ENCODE results near the gene SEMA3D. TPM values are rescaled to one million over a fixed set of nuclear protein-coding genes. Genes with fewer than 3 reads are reported as not detected.

SEMA3D gene
- total and polyA plus RNA-seq, 2 donors (not counting 3 experiments of a cell fraction or from before 2014, with no cell fraction given) = 9.9 to 10.3 TPM

DNA sequence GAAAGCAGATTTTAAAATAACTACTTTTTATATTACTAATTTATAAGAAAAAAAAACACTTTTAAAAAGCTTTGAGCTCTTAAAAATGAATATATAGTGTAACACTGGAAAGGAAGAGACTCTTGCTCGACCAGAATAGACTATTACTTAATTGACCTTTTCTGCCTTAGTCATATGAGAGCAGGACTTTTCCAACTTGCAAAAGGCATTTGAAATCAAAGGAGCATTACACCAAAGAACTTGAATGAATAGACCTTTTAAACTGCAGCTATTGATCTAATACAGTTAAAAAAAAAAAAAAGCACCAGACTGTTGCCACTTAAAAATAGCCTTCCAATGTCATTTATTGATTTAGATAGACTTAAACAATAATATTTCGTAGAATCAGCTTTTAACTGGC, 17.2 kb upstream of the SEMA3D start:
- H3K9me1 ChIP-seq (replicated peaks; ENCODE audit: control insufficient read depth, extremely low read depth, insufficient read depth, low read length) = no peaks in the 10 kb centered on the region
- dilution Hi-C loops (cut with MboI; ENCODE audit: extremely low pct_ligation_motif_present, low sequenced_read_pairs) (no loop called here), intact Hi-C loops (cut with micrococcal nuclease) (no loop called here)
- DNase-seq (ENCODE audit: low read depth, low spot score) (no peak), FAIRE-seq (no peak)
- no peak overlapping the region for H2AFZ ChIP-seq (ENCODE audit: low read depth, low read length)
- H3K4me3 ChIP-seq (replicated peaks in 1 of 3; ENCODE audit: insufficient read depth in 1 of 3, low read depth in 1 of 3, low read length in 3 of 3) = no peak overlapping the region
- ChIA-PET CTCF (interaction anchor here (1.0 to 1.2 kb wide), 3 partner anchors 10 to 154 kb away, joined by 3 read pairs; partner anchors contain the start of gene SEMA3D), POLR2A (no interaction called here)
- TF ChIP-seq MYC (IDR thresholded peaks at IDR 0.05; ENCODE audit: low read depth, low read length) (no peak), POLR2A (IDR thresholded peaks at IDR 0.05; ENCODE audit: low read depth, low read length) (no peak), FOS (IDR thresholded peaks at IDR 0.05; ENCODE audit: borderline replicate concordance, insufficient read depth, low read length) (no peak), EZH2 (IDR thresholded peaks at IDR 0.05; ENCODE audit: borderline replicate concordance, low read depth, low read length, severe bottlenecking) (no peak), GATA2 (IDR thresholded peaks at IDR 0.05; ENCODE audit: insufficient read depth, insufficient read length, low read depth, low read length) (no peak), POLR2AphosphoS5 (IDR thresholded peaks at IDR 0.05; ENCODE audit: insufficient read depth, low read depth, low read length) (no peak), MAX (IDR thresholded peaks at IDR 0.05; ENCODE audit: insufficient read depth, insufficient read length) (no peak), JUN (IDR thresholded peaks at IDR 0.05; ENCODE audit: borderline replicate concordance, insufficient read depth, insufficient read length, low read depth) (no peak)
- TF ChIP-seq, protein P1, sequence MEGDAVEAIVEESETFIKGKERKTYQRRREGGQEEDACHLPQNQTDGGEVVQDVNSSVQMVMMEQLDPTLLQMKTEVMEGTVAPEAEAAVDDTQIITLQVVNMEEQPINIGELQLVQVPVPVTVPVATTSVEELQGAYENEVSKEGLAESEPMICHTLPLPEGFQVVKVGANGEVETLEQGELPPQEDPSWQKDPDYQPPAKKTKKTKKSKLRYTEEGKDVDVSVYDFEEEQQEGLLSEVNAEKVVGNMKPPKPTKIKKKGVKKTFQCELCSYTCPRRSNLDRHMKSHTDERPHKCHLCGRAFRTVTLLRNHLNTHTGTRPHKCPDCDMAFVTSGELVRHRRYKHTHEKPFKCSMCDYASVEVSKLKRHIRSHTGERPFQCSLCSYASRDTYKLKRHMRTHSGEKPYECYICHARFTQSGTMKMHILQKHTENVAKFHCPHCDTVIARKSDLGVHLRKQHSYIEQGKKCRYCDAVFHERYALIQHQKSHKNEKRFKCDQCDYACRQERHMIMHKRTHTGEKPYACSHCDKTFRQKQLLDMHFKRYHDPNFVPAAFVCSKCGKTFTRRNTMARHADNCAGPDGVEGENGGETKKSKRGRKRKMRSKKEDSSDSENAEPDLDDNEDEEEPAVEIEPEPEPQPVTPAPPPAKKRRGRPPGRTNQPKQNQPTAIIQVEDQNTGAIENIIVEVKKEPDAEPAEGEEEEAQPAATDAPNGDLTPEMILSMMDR (IDR thresholded peaks at IDR 0.05; ENCODE audit: extremely low read depth in 1 of 2, insufficient read depth in 1 of 2, low read depth in 1 of 2, low read length in 2 of 2) = no peak
- no peaks in the 10 kb centered on the region for H4K20me1 ChIP-seq (replicated peaks; ENCODE audit: control insufficient read depth, extremely low read depth, insufficient read depth, low read length)
- no peak overlapping the region for H3K9ac ChIP-seq (replicated peaks; ENCODE audit: extremely low read depth, insufficient read depth, low read length)
- H3K27me3 ChIP-seq (ENCODE audit: control insufficient read depth in 2 of 2, insufficient read depth in 2 of 2, low read length in 2 of 2) = no peaks in the 10 kb centered on the region
- peaks cover 3% of the 10 kb centered on the region for H3K4me1 ChIP-seq (ENCODE audit: control insufficient read depth, extremely low read depth, insufficient read depth, low read length)
- H3K27ac ChIP-seq (ENCODE audit: insufficient read depth, low read depth, low read length) = no peak overlapping the region
- no peaks in the 10 kb centered on the region for H3K79me2 ChIP-seq (ENCODE audit: control insufficient read depth, insufficient read depth, low read length)
- H3K4me2 ChIP-seq (ENCODE audit: insufficient read depth, low read length) = no peak overlapping the region
- BruUV-seq (replicated peaks) = no TSS peak
- no peaks in the 10 kb centered on the region for H3K9me3 ChIP-seq (replicated peaks; ENCODE audit: control insufficient read depth, insufficient read depth, low read length)
- no peaks in the 10 kb centered on the region for H3K36me3 ChIP-seq (ENCODE audit: control insufficient read depth in 2 of 2, extremely low read depth in 1 of 2, insufficient read depth in 2 of 2, low read length in 2 of 2)

All from endothelial cell of umbilical vein (primary cell).